Activated T-helper 9 cell treated with anti-CD3 and anti-CD28 coated beads, Interleukin-2, amount 50 U/mL, for 16 hours (primary cell): ENCODE results near the gene LDLRAD2.
"Not testable (repeated sequence)": the region's sequence is repeated elsewhere in the genome, so short reads cannot be mapped to it uniquely, and the experiment has no call there.

Source experiments
- DNase-seq: peaks from one replicate; pipeline ENCODE4 v3.0.0-alpha.2; 2020; ENCODE audit warnings: low read depth

The LDLRAD2 gene

DNA sequence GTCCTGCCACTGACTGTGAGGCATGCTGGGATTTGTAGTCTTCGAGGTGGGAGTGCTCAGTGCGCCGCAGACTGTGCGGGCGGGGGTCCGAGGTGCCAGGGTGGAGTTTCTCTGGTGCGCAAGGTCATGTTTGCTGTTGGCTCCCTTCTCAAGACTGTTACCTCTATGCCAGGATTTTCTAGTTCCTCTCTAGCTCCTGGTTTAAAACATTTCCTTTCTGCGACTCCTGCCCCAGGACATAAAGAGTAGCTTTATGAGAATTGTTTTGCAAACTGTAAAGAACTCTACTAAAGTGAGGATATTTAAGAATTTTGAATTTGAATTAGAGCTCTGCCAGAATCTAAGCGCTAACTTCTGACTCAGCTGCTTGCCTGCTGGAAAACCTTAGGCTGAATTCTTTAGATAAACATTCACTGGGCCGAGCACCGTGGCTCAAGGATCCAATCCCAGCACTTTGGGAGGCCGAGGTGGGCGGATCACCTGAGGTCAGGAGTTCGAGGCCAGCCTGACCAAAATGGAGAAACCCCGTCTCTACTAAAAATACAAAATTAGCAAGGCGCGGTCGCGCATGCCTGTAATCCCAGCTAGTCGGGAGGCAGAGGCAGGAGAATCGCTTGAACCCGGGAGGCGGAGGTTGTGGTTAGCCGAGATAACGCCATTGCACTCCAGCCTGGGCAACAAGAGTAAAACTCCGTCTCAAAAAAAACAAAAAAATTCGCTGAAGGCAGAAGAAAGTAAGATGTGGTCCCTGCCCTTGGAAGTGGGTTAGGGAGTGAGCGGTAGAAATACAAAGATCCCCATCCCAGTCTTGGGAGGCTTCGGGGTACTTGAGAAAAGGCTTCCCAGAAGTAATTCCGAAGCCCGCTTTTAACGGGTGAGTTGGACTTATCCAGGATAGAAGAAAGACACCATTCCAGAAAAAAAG is 28.1 kb upstream of the LDLRAD2 start:
- DNase-seq: no peak

DNA sequence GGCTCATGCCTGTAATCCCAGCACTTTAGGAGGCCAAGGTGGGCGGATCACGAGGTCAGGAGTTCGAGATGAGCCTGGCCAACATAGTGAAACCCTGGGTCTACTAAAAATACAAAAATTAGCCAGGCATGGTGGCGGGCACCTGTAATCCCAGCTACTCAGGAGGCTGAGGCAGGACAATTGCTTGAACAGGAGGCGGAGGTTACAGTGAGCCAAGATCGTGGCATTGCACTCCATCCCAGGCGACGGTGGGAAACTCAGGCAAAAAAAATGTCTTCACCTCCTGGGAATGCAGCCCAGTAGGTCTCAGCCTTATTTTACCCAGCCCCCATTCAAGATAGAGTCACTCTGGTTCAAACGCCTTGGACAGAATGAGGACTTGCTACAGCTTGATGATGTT is 26.3 kb upstream of the LDLRAD2 start:
- not testable (repeated sequence) for DNase-seq

DNA sequence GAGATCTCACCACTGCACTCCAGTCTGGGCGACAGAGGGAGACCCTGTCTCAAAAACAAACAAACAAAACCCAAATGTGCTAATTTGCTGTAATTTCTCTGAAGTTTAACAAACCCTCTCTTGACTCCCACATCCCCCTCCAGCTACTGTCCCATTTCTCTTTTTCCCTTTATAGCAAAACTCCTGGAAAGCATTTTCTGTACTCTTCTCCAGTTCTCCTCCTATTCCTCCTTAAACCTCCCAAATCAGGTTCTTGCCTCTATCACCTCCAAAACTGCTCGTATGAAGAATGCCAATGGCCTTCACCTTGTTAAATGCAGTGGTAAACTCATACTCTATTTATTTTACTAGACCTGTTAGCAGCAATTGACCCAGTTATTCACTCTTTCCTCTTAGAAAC is 25.4 kb upstream of the LDLRAD2 start:
- DNase-seq: no peak

DNA sequence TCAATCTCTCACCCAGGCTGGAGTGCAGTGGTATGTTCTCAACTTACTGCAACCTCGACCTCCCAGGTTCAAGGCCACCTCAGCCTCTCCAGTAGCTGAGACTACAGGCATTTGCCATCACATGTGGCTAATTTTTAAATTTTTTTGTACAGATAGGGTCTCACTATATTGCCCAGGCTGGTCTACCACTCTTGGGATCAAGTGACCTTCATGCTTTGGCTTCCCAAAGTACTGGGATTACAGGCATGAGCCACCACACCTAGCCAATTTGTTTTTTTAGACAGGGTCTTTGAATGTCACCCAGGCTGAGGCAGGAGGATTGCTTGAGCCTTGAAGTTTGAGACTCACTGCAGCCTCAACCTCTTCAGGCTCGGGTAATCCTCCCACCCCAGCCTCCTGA is 19.0 kb upstream of the LDLRAD2 start:
- DNase-seq: no peak

DNA sequence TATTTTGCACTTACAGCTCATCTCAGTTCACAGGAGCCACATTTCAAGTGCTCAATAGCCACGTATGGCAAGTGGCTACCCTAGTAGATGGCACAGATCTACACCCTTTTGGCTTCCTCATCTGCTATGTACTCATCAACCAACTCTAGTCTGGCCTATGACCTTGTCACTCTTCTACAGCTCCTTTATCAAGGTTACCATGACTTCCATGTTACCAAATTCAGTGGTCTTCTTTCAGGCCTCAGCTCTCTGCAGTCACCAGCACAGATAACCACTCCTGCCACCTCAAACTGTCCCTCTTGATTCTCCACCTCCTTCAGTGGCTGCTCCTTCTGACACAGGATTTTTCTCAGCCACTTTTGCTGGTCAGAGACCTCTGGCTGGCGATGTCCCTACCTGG is 17.4 kb upstream of the LDLRAD2 start:
- no peak for DNase-seq

DNA sequence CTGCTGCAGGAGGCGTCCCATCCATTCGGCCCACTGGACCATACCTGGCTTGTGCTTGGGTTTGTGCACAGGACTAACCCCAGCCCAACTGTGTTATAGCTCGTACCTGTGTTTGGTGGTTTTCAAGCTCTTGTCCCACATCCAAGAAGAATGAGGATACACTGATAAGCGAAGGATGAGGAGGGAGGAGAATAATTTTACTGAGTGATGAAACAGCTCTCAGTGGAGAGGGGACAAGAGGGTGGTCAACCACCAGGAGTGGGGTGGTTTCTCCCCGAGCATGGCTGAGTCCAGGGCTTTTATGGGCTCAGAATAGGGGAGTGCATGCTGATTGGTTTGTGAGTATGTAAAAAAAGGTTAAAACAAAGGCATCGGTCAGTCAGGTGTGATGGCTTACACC is 17.0 kb upstream of the LDLRAD2 start:
- DNase-seq: no peak

DNA sequence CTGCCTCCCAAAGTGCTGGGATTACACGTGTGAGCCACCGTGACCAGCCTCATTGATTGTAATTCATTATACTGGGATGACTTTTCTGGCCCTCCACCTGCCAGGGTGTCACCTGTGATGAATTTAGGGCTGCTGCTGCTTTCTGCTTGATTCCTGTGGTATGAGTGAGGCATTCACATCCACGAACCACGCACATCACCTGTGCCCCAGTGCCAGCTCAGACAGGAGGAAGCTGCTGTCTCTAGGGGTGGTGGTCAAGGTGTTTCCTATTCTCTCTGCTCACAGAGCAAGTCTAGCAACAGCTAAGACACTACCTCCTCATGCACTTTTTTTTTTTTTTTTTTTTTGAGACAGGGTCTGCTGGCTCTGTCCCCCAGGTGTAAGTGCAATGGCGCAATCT is 12.3 kb upstream of the LDLRAD2 start:
- no peak for DNase-seq

DNA sequence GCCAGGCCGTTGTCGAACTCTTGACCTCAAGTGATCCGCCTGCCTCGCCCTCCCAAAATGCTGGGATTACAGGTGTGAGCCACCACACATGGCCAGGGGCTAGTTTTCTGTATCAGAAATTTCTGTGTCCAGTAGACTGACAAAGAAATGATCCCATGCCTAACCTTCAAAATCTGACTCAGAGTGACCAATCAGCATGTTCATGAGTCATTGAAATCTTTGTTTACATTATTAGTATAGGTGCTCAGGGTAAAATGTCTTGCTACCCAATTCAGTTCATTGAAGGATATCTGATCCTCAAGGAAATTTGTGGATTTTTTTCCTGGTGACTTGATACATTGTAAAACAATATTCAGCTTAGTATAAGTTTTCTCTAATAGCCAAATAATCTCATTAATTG is 11.0 kb upstream of the LDLRAD2 start:
- no peak for DNase-seq

DNA sequence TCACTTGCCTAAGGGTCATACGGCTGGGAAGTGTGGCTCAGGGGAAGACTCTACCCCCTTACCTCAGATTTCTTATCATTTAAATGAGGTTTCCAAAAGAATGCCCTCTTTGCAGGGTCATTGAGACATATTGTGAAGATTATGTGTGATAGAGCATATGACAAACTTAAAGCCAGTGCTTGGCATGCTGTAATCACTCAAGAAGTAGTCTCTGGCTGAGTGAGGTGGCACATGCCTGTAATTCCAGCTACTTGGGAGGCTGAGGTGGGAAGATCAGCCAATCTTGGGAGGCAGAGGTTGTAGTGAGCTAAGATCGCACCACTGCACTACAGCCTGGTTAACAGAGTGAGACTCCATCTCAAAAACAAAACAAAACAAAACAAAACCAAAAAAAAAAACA is 7.5 kb upstream of the LDLRAD2 start:
- DNase-seq: no peak

DNA sequence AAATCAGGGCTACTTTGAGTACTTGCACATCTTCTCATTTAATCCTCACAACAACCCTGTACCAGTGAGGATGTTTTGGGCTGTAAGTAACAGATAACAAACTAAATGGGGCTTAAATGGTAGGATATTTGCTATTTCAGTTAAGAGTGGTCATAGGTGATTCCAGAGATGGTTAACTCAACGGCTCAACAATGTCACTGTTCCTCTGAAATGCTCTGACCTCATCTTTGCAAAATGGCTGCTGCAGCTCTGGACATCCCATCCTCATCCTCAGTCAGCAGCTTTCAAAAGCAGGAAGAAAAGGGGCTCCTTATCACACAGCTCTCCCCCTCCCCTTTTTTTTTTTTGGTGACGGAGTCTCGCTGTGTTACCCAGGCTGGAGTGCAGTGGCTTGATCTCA is 1.5 kb downstream of the LDLRAD2 start:
- no peak for DNase-seq

DNA sequence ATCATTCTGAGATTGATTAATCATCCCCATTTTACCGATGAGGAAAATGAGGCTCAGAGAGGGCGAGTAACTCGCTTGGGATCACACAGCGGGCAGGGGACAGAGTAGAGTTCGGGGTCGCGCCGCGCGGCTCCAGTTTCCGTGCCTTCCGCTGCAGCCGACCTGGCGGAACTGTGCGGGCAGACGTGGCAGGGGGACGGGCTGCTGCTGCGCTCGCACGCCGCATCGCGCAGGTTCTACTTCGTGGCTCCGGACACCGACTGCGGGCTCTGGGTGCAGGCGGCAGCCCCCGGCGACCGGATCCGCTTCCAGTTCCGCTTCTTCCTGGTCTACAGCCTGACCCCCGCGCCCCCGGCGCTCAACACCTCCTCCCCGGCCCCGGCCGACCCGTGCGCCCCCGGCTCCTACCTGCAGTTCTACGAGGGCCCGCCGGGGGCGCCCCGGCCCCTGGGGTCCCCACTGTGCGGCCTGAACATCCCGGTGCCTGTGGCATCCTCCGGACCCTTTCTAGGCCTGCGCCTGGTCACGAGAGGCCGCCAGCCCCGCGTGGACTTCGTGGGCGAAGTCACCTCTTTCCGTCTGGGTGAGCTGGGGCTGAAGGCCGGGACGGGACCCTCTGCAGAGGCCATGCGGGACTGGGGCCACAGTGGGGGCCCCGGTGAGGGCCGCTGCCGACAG is 2.3 kb downstream of the LDLRAD2 start:
- no peak for DNase-seq

DNA sequence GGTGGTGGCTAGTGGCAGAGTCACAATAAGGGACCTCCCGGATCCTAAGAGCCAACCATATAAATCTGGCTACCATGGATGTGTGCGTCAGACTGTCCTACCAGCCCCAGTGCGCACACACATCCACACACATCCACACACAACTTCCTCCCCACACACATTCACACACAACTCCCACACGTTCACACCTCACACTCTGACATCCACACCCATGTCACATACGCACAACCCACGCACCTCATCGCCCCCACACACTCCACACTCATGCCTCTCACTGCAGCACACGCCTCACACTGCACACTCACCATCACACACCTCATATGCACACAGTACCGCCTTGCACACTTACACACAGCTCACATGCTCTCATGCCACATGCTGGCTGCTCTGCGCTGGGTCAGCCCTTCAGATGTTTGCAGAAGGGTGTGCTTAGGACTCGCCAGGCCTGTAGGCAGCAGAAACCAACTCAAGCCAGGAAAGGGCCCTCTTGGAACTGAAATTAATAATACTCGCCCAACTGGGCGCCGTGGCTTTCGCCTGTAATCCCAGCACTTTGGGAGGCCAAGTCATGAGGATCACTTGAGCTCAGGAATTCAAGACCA is 3.0 kb downstream of the LDLRAD2 start:
- DNase-seq: no peak

DNA sequence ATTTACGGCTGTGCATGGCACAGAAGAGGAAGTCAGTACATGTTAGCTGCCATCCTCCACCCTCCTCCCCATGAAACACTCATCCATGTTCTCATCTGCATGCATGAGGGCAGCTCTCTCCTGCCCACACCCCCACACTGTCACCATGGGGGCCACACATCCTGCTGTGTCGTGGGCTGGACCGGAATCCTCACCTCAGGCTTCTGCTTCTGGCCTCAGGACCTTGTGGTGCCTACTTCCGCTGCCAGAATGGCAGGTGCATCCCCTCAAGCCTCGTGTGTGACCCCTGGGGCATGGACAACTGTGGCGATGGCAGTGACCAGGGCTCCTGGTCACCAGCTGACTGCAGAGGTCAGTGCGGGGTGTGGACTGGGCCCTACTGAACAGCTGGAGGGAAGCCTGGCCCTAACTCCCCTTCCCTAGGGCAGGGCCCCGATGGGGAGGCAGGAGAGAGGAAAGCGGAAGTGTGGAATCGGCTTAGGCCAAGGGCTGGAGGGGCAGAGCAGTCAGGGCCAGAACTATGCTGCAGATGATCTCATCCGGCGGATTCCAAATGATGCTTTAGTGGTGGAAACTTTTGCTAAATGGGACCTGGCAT is 3.8 kb downstream of the LDLRAD2 start:
- no peak for DNase-seq

DNA sequence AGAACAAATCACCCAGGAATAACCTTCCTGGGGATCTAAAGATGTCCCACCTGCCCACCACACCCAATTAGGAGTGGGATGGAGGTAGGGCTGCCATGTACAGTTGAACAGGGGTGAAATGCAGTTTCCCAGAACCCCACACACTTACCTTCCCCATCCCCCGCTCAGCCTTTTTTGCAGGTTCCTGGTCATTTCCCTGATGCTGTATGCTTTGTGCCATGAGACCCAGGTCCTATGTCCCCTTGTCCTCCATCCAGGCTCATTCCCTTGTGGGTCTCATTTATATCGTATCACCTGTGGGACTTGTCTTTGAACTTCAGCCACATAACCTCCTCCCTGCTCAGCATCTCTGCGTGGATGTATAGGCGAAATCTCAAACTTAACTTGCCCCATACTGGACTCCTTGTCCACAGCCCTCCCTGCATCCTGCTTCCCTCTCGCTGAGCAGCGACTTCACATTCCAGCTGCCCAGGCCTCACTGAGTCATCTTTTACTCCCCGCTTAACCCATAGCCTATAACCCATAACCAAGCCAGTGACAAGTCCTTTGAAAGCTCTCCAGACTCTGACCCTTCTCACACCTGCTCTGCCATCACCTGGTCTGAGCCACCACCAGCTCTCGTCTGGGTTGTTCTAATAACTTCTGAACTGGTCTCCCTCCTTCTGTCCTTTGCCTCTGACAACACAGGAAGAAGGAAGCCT is 4.7 kb downstream of the LDLRAD2 start:
- no peak for DNase-seq

DNA sequence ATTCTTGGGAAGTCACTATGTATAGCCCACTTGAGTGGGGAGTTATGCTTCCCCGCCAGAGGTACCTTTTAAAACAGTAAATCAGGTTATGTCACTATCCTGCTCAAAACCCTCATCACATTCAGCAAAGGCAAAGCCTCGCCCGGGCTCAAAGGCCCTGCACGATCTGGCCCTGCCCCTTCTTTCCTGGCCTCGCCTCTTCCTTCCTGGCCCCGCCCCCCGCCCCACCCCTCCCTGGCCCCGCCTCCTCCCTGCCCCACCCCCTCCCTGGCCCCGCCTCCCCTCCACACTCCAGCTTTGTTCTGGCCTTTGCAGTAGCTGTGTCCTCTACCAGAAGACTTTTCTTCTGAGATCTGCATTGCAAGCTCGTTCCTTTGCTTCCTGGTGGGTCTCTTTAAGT is 6.6 kb downstream of the LDLRAD2 start:
- peak; percentile 10 for DNase-seq

DNA sequence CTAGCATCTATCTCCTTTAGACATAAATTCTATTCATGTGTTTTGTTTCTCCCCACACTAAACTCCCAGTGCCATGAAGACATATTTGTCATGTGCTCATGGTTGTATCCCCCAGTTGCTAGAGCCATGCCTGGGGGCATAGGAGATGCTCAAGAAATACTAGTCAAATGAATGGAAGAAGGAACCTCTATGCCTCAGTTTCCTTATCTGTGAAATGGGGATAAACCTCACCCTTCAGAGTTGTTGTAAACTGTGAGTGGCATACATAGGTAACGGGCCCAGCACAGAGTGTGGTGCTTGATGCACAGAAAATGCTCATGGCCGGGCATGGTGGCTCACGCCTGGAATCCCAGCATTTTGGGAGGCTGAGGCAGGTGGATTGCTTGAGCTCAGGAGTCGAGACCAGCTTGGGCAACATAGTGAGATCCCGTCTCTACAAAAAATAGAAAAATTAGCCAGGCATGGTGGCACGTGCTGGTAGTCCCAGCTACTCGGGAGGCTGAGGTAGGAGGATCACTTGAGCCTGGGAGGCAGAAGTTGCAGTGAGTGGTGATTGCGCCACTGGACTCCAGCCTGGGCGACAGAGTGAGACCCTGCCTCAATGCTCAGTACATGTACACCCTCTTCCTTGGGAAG is 8.7 kb downstream of the LDLRAD2 start:
- DNase-seq: no peak

DNA sequence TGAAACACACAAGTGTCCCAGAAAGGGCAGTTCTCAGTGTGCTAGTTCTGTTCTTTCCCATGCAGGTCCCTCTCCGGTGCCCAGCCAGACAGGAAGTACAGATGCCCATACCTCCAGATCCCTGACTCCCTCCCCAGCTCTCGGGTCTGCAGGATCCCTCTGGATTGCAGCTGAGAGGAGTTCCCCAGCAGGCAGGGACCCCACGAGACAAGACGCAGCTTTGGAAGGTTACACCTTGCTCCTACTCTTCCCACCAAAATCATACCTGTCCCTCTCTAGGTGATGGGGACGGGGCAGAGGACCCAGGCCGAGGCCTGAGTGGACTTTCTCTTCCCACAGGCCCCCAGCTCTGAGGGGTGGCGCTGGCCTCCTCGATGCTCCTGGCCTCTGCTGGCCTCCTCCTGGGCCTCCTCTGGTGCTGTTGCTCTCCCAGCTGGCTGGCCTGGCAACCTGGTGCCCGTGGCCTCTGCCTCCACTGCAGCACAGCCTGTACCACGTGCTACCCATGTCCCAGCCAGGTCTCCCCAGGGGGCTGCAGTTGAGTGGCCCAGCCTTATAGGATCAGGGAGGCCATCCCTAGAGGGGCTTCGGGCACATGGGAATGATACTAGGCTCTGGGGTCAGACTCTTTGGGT is 9.4 kb downstream of the LDLRAD2 start:
- DNase-seq: no peak

DNA sequence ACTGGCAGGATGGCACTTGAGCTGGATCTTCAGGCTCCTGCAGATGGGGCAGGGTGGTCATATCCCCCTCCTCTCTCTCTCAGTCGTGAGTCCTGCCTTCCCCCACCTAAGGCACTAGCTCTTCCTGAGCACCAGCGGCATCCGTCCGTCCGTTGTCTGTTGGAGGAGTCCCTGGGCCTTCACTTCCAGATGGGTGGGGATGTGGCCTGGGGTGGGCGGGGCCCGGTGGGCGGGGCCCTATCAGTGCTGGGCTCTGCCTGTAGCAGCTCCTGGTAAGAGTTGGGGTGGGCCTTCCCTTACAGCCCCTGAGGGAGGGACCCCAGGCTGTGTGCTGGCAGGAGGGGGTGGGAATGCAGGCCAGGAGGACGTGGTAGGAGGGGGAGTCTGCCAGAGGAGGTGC is 10.3 kb downstream of the LDLRAD2 start:
- no peak for DNase-seq

DNA sequence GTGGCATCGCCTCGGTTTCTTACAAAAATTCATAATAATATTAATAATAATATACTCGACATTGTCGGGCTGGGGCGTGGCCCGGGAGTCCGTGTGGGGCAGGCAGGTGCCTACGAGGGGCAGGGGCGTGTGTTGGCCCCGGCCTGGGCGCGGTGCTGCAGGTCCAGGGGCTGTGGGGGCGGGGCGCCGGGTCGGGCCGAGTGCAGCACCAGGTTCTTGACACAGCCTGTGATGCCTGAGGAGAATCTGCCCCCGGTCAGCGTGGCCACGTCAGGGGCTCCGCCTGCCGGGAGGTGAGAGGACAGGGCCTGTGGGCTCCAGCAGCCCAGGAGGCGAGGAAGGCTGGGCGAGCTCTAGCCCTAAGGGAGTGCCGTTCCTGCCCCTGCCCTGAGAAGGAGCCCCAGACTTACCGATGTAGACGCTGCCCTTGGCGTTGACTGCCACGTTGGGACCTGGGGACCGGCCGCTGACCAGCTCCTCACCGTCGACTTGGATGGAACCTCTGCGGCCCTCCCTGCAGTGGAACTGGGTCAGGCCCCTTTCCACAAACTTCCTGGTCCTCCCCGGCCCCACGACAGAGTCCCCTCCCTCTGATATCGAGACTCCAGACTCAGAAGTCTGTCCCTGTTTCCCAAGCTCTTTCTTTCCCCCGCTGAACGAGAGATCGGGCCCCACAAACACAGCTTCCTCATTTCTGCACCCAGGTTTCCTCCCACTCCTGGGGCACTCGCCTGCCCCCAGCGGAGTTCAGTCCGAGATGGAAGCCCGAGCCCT is 11.3 kb downstream of the LDLRAD2 start:
- no peak for DNase-seq

DNA sequence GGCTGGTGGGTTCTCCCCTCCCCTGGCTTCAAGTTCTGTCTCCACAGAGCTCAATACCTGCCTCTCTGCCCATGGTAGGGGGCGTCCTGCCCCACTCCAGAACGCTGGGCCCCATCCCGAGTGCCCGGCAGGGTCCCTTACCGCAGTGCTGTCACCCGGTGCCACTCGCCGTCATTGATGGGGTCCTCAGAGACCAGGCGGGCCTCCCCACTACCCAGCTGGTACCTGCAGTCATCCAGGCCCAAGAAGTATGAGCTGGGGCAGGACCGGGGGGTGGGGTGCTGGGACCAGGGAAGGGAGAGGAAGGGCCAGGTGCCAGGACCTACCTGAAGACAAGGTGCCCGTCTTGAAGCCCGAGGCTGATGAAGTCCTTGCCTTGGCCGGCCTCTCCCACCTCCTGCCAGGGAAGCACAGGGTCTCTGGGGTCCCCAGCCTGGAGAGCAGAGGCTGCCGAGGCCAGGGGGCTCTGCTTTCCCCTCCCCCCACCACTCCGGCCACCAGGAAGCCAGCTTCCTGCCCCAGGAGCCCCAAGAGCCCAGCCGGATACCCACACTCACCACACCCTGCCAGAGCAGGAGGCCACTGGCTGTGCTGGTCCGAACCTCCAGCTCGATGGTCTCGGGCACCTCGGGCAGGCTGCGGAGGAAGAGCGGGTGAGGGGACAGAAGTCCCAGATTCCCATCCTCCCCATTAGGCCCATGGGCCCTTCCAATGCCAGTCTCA is 12.1 kb downstream of the LDLRAD2 start:
- no peak for DNase-seq
